Cerebellar nuclear complex (tissue), 1 donor: ENCODE results near the gene CKB.

Experiments used
- DNase-seq, 2 experiments: peaks; one replicate each; lab custom pipeline; 2025; lab: John Stamatoyannopoulos, UW

The CKB gene

DNA sequence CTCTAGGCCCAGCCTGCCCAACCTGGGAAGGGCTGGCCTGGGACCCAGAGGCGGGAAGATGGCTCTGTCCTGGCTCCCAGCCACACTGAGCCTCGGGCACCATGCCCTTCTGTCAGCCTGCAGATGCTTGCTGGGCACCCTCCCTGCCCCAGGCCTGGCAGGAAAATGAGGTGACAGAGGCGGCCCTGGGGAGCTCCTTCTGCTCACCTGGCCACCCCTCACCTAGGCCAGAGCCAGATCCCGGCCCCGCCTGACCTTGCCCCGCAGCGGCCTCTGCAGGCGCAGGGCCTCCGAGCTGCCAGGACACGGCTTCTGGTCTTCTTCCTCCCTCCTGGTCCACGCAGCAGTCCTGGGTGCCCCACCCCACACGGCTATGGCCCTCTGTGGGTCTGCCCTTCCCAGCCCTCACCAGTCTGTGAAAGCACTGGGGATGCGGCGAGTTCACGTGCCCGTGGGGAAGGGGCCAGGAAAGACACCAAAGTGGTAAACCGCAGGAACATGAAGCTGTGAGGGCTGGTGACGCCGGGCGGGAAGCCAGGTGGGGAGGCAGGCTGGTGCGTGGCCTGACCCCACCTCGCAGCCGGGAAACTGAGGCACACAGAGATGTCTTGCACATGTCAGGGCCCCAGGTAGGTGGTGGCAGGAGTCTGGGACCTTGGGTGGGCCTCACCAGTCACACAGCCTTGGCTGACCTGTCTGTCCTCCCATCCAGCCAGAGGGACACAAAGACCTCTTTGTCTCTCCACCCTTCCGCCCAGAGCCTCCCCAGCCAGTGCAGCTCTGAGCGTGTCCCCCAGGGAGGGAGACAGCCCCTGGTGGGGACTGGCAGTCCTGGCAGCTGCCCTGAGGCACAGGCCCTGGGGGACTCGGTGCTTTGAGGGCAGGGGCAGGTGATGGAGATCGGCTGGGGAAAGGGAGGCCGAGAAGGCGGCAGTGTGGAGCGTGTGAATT, 27.0 kb upstream of the CKB start:
- DNase-seq = peak in 1 of 2 experiments; percentile 62

- no peak for DNase-seq
Observed at GRCh38 chr14:103548463-103549351, 26.1 kb upstream of the CKB start.

DNA sequence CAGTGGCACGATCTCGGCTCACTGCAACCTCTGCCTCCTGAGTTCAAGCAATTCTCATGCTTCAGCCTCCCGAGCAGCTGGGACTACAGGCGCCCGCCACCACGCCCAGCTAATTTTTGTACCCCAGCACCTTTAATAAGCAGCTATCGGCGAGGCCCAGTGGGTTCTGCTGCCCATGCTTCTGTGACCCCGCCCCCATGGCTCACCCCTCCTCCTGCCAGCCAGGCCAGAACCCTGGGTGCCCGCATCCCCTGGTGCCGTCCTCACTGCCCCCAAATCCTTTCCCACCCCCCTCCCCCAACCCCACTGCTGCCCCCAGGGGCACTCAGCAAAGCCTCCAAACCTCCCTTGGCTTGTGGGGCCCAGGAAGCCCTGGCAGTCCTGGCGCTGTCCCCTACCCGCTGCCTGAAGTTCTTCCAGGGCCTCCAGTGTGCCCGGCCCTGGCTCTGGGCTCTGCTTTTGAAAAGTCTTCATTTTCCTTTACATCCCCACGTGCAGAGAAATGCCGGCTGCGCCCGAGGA, 25.4 kb upstream of the CKB start:
- no peak for DNase-seq

DNA sequence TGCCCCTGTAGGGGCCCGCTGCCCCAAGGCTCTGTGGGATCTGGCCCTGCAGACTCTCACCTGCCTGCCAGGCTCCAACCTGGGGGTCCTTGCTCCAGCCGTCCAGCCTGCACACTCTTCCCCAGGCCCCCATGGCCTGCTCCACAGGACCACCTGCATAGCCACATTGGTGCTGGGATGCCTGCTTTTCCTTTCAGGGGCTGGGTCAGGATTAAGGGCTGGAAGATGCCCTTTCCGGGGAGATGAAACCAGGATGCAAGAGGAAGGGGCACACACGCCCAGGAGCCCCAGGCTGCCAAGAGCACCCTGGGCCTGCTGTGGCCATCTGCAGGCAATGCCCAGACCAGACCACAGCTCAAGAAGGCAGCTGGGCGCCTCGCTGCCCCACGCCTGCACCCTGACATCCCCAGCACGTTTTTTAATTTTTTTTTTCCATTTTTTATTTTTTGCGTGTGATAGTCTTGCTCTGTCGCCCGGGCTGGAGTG, 24.9 kb upstream of the CKB start:
- no peak for DNase-seq

DNA sequence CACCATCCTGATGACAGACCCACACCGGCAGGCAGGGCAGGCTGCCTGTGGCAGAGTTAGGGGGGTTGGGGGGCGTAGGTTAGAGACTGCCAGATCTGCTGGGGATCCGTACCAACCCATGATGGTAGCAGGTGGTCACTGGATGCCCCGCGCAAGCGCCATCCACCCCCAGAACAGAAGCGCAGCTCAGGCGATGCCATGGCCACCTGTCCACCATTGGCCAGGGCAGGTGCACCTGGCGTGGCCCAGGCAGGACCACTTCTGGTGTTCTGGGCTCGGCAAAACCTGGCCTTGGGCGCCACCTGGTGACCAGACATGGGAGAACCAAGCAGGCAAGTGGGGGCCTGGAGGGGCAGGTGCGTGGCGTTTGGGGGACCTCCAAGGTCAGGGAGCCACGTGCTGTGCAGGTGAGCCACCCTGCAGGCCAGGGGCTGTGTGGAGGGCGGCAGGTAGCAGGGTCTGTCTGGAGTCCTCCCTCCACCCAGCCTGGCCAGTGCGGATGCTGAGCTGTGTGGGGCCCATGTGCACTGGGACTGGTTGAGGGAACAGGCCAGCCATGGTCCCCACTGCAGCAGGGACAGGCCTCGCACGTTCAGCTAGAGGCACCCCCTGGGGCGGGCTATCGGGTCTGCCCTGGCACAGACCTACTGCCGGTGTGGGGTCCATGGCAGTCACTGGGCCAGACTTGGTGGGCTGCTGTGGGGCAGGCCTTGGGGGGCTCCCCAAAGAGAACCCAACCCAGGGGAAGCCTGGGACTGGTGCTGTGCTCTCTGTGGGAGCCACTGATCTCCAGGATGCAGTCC, 24.2 kb upstream of the CKB start:
- DNase-seq = peak; percentile 63 to 87

- peak in 1 of 2 experiments; percentile 78 for DNase-seq
Observed at GRCh38 chr14:103545915-103546651, 23.5 kb upstream of the CKB start.

DNA sequence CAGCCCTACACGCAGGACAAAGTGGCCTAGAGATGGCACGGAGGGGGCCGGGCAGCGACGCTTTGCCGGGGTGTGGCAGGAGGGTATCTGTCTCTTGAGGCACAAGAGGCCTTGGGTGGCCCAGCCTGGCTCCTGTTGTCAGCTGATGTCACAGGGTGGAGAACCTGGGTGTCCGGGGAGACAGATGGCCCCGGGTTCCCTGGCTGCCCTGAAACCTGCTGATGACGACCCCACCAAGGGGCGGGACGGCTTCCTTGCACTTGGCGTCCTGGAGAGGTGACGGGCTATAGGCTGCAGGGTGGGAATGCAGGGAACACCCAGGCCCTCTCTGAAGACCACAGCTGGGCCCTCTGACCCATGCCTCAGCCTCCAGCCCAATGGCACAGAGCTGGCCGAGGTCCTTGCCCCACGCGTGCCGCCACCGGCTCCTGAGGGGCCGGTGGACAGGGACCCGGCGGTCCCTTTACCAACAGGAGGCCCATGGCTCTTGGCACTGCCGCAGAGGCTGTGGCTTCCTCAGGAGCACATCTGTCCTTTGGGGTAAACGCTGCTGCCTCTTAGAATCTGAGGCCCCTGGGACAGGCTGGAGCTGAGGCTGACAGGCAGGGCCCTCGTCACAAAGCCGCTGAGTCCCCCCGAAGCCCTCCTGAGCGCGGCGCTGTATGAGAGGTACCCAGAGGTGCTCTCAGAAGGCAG, 22.7 kb upstream of the CKB start:
- DNase-seq = no peak

DNA sequence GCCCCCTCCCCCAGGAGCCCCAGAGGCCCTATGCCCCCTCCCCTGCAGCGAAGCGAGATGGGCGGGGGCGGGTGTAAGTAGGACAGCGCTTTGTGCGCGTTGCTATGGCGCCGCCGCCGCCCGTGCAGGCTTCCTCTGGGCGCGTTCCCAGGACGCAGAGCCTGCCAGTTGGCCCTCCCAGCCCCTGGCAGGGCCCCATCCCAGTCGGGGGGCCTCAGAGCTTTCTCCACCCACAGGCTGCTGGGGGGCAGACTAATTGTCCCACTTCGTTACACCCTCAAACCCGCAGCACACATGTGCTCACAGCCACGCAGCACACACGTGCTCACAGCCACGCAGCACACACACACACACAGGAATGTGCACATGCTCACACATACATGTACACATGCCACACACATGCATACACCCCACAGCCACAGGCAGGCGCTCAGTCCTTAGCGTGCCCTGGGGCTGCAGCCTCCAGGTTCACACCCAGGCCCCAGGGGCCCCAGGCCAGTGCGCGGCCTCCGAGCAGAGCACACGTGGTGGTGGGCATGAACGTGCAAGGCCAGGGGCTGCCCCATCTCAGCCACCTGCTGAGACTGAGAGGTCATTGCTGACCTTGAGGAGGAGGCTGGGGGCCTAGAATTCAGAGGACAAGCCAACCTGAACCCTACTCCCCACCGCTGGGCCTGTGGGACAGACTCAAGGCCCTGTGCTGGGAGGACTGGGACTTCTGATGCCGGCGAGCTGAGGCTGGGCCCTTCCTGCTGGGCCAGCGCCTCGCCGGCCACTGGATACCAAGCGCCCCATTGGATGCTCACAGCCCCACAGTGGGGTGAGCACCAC, 22.0 kb upstream of the CKB start:
- DNase-seq = peak; percentile 13 to 69

DNA sequence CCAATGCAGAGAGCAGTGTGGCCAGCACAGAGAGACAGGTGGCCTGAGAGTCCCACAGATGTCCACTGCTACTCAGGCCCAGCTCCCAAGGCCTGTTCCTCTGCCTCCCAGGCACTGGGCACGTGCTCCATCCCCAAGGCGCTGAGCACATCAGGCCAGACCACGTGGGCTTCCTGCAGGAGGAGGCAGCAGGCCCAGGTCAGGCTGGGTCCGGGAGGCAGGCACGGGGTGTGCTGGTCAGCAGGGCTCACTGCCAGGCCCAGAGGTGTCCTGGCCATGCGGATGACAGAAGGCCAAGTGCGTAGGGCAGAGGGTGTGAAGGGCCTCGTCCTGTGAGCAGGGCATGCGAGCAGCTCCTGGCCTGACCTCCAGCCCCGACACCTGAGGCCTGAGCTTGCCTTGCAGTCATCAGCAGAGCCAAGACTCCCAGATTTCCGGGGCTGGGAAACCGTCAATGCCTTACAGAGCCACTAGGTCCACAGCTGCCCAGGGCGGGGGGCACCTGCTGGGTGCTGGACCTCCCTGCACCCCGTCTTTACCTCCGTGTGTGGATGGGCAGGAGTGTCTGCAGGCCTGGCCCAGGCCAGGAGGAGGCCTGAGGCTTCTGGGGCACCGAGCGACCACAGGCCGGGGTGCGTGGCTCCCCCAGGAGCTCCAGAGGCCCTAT, 21.2 kb upstream of the CKB start:
- no peak for DNase-seq

DNA sequence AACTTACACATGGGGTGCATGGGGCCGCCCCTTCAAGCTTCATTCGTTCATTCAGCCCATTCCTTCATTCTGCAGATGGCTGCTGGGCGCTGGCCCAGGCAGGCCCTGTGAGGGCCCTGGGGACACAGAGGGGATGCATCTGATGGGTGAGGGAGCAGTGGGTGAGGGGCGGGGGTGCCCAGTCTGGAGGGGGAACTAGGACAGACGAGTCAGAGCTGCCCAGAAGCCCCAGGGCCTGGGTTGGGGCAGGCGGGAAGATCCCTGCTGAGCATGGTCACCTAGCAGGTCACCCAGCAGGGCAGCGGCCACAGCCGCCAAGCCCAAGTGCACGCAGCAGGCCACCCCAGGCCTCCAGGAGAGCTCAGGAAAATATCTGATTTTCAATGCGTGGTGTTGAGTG, 20.5 kb upstream of the CKB start:
- no peak for DNase-seq

GRCh38 chr14:103542605-103543088, 20.0 kb upstream of the CKB start:
- DNase-seq = no peak

DNA sequence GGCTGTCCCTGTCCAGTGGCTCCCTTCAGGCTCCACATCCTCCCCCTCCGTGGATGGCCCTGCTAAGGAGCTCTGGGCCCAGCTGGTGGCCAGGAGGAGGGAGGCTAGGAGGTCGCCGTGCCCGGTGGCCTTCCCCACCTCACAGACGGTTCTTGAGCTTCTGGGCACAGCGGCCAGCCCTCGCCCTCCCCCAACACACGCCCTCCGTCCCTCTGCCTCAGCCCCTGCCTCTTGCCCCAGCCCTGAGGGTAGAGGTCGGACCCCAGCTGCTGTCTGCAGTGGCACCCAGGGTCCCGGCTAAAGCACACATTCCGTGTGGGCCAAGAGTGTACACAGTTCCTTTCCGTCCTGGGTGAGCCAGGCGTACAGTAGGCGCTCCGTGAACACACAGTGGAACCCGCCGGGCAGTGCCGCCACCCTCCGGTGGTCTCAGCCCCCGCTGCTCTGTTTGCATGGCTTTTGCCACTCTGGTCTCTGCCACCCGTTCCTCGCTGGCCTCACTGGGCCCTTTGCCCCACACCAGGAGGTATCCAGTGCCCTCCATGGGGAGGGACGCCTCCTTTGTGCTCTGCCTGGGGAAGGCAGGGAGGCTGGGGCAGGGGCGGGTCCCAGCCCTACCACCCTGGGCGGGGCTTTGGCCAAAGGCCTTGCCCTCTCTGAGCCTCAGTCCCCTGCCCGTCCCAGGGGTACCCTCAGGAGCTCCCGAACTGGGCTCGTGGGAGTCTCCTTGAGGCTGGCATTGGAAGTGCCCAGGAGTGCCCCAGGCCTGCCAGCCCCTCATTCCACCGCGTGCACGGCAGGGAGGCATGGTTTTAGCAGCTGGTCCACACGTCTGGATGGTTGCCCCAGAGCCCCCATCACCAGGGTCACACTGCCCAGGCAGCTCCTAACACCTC, 19.3 kb upstream of the CKB start:
- DNase-seq = no peak

GRCh38 chr14:103540821-103541708, 18.4 kb upstream of the CKB start:
- no peak for DNase-seq

DNA sequence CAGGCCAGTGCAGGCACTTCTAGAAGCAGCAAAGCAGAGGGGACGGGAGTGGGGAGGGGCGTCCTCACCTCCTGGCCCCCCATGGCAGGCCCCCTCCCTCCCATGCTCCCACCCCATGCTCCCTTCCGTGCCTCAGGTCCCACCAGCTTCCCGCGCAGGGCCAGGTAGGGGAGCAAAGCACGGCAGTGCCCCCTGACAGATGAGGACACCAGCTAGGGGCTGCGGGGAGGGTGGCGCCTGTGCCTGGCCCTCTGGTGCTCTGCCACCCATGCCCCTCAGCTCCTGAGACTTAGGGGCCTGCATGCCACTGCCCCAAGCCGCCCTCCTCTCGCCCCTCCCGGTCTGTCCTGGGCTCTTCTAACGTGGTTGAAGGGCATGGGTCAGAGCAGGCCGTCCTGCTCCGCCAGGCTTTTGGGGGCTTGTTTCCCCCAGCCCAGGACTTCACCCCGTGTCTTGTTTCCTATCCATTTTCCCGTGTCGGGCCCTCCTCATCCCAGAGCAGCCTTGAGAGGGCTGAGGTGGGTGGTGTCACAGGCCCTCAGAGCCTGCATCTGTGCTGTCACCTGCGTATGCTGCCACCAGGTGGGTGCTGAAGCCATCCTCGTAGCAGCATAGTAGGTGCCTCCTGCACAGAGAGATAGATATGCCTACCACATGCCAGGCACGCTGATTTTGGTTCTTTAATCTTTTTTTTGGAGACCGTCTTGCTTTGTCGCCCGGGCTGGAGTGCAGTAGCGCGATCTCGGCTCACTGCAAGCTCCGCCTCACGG, 16.6 kb upstream of the CKB start:
- no peak for DNase-seq

DNA sequence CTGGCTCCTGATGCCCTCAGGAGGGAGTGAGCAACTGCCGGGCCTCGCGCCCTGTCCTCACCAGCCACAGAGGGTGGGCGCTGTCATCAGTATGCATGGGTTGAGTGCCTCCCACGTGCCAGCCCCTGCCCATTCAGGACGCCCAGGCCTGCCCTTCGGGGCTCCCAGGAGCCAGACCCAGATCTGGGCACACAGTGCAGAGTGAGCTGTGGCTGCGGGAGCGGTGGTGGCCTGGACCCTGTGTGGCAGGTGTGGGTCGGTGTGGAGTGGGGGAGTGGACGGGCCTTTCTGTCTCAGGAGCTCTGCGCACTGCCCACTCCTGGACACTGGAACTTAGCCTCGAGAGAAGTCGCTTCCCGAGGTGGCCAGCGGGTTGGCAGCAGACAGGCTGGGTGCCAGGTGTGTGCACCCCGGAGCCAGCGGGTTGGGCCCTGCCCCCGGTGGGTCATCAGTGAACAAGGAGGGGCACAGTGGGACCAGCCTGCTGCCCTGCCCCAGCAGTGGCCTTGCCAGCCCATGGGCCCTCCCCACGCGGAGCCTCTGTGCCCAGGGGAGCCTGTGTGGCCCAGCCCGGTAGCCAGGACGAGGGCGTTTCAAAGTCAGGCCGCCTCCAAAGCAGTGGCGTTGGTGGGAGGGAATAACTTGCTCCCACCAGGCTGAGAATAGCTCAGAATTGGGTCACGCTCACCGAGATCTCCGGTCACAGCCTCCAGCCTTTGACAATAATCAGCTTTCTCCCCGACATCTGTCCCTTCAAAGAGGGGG, 15.8 kb upstream of the CKB start:
- DNase-seq = no peak
